DMS 273 treated with DMSO at 0.1 percent for 48 hours (cell line): ENCODE measurements around the gene VGF.
A peak's percentile ranks its signal among the peaks of the same experiment; 100 is the strongest.
"Not testable (repeated sequence)": the region's sequence is repeated elsewhere in the genome, so short reads cannot be mapped to it uniquely, and the experiment has no call there.

ENCODE experiments used
- DNase-seq: peaks from one replicate; lab custom pipeline; 2025; lab: John Stamatoyannopoulos, UW

VGF gene

DNA sequence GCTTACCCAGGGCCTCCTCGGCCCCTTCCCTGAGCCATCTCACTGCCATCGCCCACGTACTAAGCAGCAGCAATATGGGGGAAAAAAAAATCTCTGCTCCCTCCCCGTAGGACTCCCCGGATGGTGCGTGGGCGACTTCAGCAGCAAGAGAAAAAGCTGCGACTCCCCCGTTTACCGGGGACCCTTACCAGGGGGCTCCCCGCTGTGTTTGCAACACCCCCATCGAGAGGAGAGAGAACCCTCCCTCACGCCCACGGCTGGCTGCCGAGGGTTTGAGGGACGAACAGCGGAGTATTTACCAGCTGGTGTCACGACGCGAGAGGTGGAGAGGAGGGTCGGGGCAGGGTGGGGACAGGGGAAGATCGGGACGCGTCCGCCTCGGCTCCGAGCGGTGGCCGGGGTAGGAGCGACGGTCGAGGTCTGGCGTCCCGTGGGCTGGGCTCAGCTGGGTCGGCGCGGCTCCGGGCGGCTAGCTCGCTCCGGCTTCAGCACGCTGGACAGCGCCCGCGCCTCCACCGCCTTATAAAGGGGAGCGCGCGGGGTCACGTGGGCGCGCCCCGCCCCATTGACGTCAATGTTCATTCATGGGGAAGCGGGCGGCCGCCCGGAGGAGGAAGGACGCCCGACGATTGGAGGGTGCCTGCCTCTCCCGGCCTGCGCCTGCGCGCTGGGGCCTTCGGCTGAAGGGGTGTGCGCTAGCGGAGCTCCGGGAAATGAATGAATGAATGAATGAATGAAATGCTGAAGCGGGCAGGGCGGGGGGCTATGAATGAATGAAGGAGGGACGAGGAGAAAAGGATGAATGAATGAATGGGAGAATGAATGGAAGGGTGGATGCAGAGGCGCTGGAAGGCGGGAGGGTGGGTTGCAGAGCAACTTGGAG, at the start of gene VGF:
Gene VGF, minus strand, starts transcription at position 495 of the 883 bp plus-strand sequence. CDS start 726 bp downstream, outside the sequence.
- peak; percentile 85 for DNase-seq

DNA sequence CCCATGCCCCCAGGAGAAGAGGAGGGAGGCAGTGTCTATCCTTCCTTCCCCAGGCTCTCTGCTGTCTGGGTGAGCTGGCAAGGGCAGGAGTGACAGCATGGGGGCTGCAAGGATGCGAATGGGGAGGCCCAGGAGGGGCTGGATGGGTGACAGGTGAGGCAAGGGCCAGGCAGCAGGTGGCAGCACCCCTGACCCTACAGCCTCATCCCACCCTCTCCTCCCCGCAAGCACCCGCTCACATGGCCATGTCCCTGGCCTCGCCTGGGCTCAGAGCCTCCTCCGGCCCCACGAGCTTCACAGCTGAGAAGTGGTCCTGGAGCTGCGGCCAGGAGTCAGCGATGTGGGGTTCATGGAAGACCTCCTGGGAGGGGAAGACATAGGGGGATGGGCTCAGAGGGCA, 46.6 kb upstream of the VGF start:
- no peak for DNase-seq

DNA sequence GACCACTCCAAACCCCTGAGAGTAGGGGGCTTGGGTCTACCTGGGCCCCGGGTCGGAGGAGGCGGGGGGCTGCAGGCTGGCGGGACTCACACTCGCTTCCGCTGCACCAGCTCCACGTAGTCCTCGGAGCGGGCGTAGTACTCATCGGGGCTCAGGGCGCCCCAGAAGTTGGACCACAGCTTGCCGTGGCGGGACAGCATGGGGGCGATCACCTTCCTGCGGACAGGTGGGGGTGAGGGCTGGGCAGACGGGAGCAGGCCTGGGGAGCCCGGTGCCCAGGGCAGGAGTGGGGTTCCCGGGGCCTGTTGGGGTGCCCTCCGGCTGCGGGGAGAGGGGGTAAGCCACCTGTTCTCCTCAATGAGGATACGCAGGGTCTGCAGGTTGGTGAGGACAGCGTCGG, 46.1 kb upstream of the VGF start:
- DNase-seq = no peak

DNA sequence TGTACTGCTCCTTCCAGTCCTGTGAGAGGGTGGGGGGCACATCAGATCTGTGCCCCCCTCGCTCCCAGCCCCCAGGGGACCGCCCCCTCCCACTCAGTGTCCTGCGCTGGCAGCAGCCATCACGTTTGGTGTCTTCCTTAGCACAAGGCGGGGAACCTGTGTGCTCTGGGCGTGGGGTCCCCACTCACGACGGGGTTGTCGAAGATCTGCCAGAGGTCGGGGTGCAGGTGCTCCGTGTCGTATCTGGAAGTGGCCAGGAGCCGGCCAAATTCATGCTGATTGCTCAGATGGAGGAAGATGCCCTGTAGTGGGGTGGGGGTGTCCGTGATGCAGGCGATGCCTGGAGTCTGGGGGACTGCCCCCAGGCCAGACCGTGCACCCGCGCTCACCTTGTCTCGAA, 44.8 kb upstream of the VGF start:
- DNase-seq = no peak

DNA sequence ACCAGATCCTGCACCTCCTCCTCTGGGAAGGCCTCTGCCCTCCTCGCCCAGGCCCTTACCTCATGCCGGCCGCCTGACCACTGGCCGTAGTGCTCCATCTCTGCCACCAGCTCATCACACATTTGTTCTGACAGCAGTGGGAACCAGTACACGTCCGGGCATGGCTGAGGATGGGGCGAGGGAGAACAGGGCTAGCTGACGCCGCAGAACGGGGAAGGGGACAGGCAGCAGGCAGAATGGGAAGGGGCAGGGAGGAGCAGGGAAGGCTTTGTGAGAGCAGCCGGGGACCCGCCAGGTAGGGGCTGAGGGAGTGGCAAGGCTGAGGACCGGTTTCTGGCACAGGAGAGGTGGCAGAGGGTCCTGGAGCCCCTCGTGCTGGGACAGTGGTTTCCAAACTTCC, 43.4 kb upstream of the VGF start:
- DNase-seq = no peak

DNA sequence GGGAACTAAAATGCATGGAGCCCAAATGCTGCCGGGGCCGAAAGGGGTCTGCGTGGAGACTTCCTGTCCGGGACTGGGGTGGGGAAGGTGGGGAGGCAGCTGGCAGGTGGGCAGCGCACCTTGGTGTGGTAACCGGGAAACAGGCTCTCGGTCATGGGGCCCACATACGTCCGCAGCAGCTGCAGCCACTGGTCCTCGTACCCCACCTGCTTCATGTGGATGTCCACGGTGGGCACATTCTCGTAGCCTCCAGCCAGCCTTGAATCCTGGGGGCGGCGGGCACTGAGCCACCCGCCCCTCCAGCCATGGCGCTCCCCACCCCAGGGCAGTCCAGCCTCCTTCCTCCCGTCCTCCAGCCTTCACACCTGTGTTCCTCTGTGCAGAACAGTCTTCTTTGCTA, 42.1 kb upstream of the VGF start:
- DNase-seq = no peak

DNA sequence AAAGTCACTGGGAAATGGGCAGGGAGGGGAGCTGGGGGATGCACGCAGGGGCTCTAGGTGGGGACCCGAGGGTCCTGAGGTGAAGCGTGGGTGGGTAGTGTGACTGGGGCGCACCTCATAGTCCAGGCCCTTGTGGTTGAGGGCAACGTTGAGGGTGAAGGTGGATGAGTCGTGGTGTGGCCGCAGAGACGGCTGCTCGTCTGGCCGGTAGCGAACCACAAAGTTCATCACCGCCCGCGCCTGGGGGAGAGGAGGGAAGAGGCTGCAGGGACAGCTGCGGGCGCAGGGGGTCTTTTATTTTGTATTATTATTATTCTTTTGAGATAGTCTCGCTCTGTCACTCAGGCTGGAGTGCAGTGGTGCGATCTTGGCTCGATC, 41.3 kb upstream of the VGF start:
- DNase-seq = no peak

DNA sequence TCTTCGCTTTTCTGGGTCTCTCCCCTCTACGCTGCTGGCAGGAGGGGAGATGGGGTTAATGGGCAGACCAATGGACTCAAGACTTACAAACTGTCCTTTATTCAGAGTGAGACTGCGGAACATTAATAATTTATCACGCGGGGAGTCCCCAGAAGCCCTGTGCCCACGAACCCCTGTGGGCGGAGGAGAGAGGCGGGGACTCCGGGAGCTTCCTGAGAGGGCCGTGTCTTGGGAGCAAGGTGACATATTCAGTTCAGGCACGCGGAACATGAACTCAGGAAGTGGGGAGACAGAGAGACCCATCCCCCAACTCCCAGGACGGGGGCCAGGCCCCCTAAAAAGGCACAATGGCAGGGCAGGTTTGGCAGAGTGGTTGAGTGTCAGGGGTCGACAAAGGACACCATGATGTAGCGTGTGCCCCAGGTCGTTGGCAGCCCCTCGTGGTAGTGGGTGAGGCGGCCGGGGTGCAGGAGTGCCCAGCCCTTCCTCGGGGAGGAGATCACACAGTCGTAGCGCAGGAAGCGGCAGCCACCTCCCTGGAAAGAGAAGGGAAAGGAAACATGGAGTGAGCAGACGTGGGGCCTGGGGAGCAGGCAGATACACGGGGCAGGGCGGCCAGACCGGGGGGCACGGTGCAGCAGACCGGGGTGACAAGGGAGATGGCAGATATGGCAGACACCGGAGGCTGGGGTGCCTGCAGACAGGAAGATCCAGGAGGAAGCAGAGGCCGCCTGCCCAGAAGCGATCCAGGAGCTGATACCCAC, 40.7 kb upstream of the VGF start:
- DNase-seq = no peak

DNA sequence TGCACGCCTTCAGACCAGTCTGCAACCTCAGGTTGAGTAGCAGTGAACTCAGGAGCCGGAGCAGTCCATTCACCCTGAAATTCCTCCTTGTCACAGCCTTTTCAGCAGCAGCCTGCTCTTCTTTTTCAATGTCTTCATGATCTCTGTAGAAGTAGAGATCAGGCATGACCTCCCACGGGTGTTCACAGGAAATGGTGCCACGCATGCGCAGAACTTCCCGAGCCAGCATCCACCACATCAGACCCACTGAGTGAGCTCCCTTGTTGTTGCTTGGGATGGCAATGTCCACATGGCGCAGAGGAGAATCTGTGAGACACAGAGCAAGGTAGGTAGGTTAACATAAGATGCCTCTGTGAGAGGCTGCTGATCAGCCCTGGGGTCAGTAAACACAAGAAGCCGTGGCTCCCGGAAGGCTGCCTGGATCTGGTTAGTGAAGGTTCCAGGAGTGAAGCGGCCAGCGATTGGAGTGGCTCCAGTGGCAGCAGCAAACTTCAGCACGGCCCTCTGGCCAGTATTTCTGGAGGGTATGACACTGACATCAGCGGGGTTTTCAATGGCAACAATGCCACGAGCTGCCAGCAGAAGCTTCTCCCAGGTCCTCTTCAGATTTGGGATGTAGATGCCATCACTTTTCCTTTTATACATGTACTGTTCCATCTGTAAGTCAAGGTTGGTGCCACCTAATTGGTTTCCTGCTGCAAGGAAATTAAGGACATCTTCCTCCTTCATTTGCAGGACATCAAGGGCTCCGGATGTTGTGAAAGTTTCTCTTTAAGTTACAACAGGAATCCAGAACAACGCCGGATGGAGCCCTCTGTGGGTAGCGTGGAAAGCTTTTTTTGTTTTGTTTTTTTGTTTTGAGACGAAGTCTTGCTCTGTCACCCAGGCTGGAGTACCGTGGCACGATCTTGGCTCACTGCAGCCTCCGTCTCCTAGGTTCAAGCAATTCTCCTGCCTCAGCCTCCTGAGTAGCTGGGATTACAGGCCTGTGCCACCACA, 38.7 kb upstream of the VGF start:
- DNase-seq = not testable (repeated sequence)

DNA sequence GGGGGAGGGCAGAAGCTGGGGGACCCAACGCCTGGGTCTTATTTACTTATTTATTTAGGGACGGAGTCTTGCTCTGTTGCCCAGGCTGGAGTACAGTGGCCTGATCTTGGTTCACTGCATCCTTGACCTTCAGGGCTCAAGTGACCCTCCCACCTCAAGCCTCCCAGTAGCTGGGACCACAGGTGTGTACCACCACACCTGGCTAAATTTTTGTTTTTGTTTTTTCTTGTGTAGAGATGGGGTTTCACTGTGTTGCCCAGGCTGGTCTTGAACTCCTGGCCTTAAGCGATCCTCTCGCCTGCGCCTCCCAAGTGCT, 37.2 kb upstream of the VGF start:
- DNase-seq = no peak

DNA sequence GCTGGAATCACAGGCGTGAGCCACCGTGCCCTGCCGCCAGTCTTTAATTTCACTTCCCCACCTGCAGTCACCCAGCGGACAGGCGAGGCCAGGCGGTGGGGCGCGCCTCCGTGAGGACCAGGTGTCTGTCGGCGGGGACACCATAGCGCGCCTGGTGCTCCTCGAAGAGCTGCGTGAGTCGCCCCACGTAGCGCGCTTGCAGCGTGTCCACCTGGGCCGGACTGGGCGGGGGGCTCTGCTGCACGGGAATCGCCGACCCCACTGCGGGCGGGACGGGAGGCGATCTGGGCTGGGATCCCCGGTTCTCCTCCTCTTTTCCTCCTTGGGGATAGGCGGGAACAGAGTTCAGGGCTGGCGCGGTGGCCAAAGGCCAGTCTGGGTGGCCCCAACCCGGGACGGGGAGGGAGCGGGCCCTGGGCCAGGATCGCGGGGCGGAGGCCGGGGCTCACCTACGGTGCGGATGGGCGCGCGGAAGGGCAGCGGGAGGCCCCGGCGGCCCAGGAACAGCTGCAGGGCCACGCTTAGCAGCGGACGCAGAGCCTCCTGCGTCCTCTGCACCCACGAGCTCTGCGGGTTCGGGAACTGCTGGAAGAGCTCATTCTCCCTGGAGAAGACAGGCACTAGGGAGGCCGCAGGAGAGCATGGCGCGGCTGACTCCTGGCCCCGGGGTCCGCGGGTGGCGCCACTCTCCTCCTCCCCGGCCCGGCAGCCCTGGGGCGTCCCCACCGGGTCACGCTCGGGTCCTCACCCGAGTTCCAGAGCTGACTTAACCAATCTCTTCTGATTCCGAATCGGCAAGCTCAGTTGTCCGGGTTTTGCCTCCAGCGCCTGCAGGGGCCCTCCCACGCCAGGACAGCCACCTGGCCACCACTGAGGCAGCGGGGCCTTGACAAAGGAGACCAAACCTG, 36.6 kb upstream of the VGF start:
- DNase-seq = no peak

DNA sequence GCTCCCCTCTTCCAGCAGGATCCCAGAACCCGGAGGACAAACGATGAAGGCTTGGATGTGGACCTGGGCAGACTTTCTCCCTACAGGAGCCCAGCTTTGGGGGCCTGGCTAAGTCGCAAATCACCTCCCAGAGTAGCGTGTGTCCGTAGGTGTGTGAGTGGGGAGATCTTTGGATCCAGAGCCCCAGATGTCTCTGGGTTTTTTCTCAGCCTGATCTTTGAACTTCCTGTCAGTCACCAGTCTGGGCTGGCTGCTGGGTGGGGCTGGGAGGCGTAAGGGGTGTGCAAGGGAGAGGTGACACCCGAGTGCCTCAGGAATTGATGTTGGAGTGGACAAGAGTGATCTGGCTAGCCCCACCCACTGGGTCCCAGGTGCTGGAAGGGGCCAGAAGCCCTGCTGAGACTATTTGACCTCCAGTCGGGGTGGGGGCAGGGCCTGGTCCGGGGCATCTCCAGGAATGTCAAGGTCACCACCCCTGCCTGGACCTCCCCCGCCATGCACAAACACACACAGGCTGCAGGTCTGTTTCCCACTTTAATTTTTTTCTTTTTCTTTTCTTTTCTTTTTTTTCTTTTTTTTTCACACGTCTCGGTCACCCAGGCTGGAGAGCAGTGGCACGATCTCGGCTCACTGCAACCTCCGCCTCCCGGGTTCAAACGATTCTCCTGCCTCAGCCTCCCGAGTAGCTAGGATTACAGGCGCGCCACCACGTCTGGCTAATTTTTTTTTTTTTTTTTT, 35.7 kb upstream of the VGF start, which contains the start of gene MOGAT3:
Gene MOGAT3, minus strand, starts transcription at position 175 of the 738 bp plus-strand sequence. CDS start 182 bp downstream, outside the sequence.
- DNase-seq = no peak

DNA sequence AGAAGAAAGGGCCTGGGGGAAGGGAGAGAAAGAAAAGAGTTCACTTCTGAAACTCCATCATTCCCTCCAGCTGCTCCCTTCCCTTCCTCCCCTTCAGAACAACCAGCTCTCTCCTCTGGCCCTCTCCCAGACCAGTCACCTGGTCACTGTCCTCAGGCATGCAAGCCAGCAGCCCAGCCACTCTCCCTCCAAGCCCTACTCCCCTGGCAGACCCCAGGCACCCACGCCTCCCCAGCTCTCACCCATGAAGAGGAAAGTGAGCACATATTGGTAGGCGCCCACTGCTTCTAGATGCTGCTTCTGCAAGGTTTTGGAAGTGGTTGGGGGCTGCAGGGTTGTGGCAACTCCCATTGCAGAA, 35.1 kb upstream of the VGF start:
- DNase-seq = no peak

DNA sequence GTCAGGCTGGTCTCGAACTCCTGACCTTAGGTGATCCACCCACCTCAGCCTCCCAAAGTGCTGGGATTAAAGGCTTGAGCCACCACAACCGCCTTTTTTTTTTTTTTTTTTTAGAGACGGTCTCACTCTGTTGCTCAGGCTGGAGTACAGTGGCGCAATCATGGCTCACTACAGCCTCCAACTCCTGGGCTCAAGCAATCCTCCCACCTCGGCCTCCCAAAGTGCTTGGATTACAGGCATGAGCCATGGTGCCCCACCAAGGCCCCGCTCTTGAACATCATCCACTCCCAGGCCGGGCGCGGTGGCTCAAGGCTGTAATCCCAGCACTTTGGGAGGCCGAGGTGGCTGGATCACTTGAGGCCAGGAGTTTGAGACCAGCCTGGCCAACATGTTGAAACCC, 34.2 kb upstream of the VGF start:
- DNase-seq = not testable (repeated sequence)

DNA sequence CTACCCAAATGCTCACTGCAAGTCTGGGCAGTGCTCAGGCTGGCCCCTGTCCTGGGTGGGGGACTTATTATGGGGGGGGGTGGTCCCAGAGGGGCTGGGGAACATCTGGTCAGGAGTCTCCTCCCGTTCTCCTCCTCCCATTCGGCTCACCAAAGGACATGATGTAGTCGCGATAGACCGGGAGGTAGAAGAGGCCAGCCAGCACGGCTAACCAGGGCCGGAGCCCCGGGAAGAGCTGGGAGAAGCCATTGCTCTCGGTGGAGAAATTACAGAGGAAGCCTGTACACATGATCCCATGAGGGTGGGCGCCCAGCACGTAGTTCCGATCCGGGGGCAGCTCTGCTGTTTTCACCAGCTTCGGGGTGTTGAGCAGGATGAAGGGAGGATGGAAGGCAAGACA, 33.1 kb upstream of the VGF start:
- no peak for DNase-seq

DNA sequence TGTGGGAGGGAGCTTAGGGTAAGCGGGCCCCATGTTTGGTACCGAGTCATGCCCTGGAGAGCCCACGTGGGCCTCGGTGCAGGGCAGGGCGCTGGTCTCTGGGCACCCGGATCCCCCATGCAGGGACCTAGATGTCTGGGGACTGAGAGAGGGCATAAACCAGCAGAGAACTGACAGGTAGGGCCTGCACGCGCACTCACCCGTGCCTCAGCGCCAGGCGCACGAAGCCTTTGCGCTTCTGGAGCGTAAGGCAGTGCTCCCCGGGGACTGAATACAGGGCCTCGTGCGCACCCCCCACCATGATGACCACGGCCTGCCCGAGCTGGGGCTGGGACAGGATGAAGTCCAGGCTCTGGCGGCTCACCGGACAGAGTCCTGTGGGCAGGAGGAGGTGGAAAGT, 32.6 kb upstream of the VGF start:
- no peak for DNase-seq

DNA sequence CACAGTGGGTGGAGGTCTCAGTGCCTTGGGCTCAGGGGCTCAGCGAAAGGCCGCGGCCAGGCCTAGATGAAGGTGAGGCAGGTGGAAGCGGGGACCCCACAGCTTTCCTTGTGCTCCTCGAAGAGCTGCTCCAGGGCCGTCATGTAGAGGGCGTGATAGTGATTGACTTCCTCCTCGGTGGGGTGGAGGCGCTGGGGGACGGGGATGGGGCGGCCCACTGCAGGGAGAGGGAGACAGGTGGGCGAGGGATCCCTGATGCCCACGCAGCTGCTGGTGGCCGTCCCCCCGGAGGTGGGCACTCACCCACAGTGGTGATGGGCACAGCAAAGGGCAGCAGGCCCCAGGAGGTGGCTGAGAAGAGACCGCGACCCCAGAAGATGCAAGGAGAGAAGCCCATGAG, 30.5 kb upstream of the VGF start:
- no peak for DNase-seq

DNA sequence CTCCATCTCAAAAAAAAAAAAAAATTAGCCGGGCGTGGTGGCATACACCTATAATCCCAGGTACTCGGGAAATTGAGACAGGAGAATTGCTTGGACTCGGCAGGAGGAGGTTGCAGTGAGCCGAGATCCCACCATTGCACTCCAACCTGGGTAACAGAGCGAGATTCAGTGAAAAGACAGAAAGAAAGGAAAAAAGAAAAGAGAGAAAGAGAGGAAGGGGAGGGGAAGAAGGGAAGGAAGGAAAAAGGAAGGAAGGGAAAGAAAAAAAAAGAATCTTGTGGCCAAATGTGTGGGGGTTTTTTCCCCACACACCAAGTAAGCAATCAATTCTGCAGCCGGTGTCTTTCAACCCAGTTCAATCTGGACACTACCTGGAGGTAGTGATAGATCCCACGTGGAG, 23.7 kb upstream of the VGF start:
- no peak for DNase-seq

DNA sequence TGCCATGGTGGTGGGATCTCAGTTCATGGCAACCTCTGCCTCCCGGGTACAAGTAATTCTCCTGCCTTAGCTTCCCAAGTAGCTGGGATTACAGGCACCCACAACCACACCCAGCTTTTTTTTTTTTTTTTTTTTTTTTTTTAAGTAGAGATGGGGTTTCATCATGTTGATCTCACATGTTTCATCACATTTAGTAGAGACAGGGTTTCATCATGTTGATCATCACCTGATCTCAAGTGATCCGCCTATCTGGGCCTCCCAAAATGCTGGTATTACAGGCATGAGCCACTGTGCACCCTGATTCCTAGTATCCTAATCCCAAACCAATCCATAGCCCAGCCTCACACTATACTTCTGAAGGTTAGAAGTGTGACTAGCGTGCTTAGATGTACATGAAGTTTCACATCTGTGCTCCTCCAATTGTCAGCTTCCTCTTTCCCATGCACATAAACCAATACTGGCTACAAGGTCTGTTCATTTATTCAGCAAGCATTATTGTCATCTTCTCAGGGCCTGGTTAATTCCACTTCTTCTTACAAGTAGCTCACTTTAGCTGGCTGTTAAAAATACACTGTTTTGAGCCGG, 21.6 kb upstream of the VGF start:
- DNase-seq = no peak

DNA sequence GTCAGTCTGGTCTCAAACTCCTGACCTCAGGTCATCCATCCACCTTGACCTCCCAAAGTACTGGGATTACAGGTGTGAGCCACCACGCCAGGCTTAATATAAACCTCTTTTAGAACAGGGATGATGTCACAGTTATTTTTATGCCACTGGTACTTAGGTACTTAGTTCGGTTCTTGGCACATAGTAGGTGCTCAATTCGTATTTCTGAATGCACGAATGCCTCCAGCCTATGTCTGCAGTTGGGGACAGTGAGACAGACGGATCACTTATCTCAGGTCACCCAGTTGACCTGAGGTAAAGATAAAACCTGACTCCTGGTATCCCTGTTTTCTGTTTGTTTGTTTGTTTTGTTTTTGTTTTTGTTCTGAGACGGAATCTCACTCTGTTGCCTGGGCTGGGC, 20.8 kb upstream of the VGF start:
- DNase-seq = no peak
